HG02759 (cell line): ENCODE results near the gene N4BP2.

Experiments
- ATAC-seq: cut with Tn5 transposase; IDR thresholded peaks from one replicate; pipeline ENCODE4 v1.9.1; 2021; ENCODE audit warnings: mild to moderate bottlenecking, moderate library complexity; ENCODE audit not compliant: unreplicated experiment

Gene N4BP2

DNA sequence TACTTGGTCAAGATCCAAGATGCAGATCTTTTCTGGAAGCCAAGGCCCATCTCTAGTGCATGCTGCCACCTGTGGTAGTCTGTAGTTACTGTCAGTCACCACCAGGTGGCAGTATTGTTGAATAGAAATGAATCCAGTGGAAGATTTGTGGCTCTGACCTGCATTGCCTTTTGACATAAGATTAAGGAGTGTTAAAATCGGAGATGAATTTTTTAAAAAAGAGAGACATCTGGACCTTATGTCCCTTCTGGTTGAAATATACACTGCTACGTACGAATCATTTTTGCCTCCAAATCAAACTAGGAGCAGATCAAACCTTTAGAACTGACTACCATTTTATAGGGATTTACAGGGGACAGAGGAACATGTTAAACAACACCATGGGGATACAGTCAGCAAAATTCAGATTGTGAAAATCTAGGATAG, 93.3 kb downstream of the N4BP2 start:
- ATAC-seq: peak; percentile 69

DNA sequence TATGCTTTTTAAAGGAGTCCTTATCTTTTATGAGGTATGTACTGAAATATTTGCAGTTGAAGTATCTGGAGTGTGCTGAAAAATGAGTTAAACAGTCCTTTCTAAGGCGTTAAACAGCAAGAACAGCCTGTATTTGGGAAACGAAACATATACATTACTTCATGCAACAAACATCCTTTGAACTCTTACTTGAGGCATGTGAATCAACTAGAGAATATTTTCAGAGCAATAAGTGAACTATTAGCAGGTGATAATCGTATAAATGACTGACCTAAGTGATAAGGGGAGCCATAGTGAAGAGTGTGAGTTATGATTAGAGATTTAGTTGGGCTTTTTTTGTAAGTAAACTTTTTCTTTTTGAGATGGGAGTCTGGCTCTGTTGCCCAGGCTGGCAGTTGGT, 94.3 kb downstream of the N4BP2 start:
- ATAC-seq: no peak

DNA sequence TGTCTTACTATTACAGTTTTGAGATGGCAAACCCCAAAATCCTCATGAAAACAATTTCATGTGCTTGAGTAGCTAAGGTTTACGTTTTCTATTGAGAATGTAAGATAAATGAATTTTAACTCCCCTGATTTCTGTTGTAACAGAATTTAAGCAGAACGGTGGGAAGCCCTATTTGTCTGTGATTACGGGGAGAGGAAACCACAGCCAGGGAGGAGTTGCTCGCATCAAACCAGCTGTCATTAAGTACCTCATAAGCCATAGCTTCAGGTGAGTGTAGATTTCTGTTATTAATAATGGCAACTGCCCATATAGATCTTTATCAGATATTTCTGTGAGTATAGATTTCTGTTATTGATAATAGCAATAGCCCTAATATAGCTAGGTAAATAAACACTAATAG, 96.0 kb downstream of the N4BP2 start:
- no peak for ATAC-seq

DNA sequence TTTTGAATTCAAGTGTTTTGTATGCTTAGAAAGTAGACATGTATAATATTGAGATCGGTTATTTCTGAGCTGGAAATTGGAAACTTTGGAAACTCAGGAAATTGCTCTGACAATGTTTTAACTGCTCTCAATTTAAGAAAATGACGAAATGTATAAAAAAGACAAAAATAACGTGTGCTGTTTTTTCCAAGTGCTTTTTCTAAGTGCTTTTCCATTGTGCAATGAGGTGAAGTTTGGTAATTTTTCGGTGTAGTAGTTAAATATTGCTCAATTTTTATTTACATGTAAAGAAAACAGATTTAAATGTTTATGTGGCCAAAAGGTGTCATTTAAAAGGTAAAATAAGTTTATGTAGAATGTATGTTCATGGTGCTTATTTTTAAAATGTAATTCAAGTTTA, 100.8 kb downstream of the N4BP2 start:
- no peak for ATAC-seq

DNA sequence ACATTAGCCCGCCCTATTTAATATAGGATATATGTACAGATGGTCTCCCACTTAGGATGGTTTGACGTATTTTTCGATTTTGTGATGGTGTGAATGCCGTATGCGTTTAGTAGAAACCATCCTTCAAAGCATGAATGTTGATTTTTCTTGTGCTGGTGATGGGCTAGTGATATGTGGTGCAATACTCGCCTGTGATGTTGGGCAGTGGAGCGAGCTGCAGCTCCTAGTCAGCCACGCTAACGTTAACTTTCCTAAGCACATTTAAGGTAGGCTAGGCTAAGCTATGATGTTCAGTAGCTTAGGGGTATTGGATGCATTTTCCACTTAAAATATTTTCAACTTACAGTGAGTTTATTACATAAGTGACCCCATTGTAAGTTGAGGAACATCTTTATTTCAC, 103.6 kb downstream of the N4BP2 start:
- no peak for ATAC-seq

DNA sequence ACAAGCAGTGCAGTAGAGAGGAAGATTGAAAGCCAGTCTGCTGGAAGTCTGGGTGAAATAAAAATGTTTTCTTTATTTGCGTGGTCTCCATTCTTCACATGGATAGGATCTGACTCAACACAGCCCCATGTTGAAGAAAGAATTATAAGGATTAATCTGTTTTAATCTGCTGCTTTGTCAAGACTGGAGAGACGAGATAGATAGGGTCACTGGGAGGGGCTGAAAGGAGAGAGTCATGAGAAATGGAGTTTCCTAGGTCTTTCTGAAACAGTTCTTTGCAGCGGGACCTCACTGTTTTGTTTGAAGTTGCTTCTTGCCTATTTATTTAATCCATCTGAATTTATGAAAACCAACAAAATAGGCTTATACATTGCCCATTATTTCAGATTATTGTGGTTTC, 107.8 kb downstream of the N4BP2 start:
- ATAC-seq: no peak

DNA sequence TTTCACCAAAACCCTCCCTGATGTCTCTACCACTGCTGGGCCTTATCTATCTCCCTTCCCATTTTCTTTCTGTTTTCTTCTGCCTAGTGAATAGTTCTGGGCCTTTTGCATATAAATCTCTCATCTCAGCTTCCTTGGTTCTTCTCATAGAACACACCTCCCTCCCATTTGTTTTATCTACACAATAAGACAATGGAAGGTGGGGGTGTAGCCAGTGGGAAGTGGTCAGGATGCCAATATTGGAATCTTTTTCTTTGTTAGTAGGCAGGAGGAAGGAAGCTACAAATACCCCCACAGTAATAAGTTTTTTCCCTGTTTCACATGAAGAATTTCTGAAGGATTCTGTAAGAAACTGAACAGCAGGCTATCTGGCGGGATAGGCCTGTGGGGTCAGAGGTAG, 109.3 kb downstream of the N4BP2 start:
- no peak for ATAC-seq

DNA sequence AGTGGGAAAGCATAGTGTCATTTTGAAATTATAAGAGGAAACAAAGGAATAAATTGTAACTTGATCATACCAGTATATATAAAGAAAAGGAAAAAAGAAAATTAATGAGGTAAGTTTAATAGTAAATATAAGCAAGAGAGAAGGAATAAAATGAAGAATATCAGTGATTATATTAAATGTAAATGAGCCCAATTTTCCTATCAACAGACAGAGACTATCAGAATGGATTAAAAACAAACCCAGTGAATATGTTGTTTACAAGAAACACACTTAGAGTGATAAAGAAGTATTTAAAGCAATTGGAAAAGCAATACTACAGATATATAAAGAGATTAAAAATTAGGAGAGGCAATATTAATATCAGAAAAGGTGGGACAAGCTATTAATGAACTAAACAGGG, 111.4 kb downstream of the N4BP2 start:
- no peak for ATAC-seq

DNA sequence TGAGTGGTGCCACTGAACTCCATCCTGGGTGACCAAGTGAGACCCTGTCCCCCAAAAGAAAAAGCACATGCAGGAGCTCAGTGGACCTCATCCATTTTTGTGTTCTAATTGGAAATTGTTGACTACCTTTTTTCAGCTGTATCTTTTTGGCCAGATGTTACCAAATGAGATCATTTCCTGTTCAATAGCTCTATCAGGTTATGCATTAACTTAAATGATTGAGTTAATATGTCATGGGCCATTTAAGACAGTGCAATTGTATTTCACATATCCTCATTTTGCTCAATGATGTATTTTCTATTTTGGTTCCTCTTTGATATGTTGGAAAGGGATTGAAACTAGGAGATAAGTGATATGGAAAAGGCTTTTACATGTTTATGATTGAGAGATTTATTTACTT, 113.9 kb downstream of the N4BP2 start:
- ATAC-seq: no peak

DNA sequence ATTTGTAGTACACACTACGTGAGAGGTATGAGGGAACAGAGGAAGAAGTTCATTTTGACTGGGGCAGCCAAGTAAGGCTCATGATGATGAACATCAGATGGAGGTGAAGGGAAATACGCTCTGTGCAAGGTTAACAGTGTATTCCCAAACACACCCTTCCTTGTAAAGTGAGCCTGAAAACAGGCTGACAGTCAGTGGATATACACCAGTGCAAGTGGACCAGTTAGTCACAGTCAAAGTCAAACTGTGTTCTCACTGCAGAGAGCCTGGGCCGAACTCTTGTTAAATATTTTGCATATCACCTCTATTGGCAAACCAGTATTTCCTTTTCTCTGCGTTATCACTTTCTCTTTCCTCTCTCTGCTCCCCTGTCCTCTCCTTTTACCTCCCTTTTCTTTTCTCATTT, 116.8 kb downstream of the N4BP2 start:
- peak; percentile 80 for ATAC-seq

DNA sequence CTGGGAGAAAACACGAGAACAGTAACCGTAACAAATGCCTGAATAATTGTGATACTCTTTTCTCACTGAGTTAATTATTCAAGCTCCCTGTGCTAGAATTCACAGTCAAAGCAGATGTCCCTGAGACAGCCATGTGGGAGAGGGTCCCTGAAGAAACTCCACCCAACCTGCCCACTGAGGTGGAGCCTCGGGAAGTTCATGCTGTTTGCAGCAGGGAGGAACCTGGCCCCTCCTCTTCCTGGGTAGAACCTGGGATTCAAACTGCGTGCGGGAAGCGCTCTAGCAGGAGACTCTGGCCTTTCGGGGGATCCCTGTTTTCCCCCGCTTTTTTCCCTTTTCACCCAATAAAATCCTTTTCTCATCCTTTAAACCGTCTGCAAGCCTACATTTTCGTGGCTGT, 120.0 kb downstream of the N4BP2 start:
- no peak for ATAC-seq

DNA sequence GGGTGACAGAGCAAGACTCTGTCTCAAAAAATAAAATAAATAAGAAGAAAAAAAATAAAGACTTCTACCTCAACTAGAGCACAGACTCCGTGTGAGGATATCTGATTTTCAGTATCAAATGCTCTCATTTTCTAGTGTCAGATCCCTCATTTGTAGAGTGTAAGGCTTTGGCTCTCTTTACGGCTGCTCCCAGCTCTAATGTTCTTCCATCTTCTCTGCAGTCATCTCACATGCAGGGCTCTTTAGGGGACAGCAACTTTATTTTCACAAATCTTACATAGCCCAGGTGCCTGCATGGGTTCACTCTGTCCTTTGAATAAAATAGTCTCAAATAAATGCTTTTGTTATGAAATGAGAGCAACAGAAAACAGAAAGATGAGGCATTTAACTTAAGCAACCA, 120.9 kb downstream of the N4BP2 start:
- ATAC-seq: no peak

DNA sequence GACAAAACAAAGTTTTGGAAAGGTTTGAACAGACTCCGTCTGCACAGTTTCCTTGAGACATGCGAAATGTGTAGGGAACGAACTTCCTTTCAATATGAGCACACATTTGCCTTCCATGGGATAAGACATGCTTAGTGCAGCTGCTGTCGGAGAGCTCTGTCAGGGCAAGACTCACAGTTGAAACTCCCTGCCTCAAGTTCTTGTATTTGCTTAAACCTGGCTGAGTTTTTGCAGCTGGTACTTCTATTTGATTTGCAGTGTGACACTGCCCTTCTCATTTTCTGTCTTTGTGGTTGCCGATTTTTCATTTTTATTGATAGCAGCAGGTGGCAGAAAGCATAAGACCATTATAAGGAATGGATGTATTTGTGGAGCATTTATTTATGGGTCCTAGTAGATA, 122.0 kb downstream of the N4BP2 start:
- no peak for ATAC-seq

DNA sequence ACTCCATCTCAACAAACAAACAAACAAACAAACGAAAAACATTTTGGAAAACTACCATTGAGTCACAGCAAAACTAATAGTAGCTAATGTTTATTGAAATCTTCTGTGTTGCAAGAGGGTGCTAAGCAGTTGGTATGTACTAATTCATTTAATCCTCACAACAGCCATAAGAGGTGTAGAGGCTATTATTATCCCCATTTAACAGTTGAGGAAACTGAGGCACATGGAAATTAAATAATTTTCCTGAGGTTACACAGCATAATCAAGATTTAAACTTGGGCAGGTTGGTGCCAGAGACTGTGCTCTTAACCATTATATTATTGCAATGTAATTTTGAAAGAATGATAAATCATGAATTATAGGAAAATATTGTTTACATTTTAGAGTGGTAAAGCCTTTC, 122.7 kb downstream of the N4BP2 start:
- no peak for ATAC-seq

DNA sequence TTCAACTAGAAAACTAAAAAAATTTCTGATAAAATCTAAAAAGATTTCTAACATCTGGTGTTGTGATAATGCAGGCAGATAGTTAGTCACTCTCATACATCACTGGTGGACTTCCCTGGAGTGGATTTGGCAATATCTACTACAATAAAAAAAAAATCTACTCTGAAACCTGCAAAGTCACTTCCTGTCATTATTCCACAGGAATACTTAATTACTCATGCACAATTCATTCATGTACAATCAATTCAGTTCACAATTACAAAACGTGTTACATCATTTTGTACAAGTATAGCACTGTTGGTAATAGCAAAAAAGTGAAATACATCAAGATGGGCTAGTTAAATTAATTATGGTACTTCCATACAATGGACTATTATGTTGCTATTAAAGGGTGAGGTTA, 123.7 kb downstream of the N4BP2 start:
- ATAC-seq: no peak

DNA sequence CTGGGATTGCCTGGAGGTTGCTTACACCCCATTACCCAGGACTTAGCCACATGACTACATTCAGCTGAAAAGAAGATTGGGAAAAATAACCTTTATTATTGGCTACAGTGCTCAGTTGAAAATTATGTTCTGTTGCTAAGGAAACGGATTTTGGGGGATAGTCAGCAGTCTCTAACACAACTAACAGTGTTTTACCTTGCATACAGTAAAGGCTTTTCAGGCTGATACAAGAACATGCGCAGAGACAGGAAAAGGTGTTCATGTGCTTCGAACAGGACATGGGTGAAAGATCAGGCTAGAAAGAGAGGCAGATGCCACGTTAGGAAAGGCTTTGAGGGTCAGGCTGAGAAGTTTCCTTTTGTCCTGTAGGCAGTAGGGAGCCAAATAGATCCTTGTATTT, 125.4 kb downstream of the N4BP2 start:
- ATAC-seq: no peak

DNA sequence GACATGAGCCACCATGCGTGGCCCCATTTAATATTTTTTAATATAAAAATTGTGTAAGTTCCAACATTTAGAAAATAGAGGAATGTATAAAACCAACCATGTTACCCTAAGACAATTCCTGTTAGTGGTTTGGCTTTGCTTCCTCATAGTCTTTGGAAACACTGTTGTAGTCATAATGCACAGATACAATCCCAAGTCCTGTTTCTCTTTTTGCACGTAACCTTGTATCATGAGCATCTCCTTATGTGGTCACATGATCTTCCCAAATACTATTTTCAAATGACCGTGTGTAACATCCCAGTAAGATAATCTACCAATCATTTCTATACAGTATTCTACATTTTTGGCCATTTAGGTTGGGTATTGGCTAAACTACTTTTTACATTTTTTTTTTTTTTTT, 126.3 kb downstream of the N4BP2 start:
- ATAC-seq: no peak

DNA sequence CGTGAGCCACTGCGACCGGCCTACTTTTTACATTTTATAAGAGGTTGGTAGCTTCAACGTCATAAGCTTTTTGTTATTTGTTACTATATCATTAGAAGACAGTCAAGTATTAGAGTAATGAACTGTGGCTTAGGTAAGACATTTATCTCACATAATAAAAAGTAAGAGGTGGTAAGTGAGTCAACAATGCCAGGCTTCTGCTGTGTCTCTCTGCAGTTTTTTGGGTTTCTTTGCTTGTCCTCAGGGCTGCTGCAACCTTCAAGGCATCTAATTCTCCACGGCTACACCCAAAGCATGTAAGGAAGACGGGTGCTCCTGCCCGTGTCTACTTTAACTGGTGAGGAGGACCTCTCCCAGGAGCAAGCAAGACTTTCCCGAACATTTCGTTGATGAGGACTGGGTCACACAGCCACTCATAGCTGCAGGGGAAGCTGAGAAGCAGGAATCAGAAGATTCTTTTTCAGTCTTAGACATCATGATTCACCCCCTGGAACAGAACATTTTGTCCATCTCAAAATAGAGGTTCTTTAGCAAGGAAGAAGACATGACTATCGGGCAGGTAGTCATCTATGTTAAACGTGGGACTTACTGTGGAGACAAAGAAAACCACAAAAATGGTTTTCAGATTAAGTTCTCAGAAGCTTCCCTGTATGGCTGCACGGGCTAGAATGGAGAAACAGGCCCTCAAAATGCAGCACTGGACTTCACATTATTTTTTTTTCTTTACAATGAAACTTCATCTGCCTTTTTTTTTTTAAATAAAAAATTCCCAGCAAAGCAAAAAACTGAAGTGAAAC, 127.2 kb downstream of the N4BP2 start:
- ATAC-seq: peak; percentile 38

DNA sequence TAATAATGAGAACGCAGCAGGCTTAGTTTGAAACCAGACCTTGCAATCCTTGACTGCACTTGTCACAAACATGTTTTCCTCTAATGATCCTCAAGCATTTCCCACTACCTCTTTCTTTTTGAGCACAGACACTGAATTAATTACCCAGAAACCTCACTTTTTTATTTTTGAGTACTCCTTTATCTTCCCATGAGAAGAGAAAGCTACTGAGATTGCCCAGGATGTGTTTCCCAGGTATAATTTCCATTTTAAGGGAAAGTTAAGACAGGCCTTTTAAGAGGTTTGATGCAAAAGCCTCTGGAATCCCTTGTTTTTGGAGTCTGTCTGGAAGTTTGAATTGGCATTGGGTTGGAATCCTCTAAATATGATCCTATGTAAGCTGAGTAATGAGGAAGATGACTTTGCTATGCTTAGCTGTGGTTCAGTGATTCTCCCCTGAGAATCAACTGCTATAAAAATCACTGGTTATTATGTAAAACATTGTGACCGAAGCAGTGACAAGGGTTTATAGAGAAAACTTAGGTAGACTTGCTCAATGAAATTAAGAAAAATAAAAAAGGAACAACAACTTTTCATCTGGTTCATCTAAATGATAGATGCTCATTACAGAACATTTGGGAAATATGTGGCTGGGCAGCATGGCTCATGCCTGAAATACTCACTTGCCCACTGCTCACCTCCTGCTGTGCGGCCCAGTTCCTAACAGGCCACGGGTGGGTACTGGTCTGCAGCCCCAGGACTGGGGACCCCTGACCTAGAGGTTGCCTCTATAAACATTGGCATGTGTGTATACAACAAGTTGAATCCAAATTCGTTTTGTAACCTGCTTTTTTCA, 129.4 kb downstream of the N4BP2 start:
- ATAC-seq: peak; percentile 63

DNA sequence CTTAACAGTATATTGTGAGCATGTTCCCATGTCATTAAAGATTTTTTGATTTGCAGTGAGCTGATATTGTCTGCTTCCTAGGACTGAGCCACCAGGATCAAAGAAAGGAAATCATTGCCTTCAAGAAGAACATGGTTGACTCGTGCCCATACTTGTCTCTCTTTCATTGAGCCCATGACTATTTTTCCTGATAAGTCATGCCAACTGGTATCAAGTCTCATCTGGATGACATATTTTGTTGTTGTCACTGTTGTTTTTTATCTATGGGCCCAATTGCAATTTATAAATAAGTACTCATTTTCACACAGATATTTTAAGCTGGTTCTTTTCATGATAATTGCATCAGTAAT, 130.0 kb downstream of the N4BP2 start:
- ATAC-seq: no peak

DNA sequence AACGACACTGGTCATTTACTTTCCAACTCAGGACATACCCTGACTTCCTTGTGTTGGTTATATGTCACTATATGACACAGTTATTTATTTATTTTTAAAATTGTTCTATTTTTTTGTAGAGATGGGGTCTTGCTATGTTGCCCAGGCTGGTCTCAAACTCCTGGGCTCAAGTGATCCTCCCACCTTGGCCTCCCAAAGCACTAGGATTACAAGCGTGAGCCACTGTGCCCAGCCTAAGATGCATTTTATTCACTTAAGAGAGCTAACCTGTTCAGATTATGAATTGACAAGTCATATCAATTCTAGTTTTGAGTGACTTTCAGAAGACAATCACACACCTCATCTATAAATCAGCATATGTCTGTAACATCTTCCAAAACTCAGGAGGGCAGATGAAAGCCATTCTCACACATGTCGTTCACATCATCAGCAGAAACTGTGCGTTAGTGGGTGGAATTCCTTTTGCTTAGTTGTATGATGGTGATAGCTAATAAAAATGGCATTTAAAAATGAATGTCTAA, 130.8 kb downstream of the N4BP2 start:
- ATAC-seq: no peak

DNA sequence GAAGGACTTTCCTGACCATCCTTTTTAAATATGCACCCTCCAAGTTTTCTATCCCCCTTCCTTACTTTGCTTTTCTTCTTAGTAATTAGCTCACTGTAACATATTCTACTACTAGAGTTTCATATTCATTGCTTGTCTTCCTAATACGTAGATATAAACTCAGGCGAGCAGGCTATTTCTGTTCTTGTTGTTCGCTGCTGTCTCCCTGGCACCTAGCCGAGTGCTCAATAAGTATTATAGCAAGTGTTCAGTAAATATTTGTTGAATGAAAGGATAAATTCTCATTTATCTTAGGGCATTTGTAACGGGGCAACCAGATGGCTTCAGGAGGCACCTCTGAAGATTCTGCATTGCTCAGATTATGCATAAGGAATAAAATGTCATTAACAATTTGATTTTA, 133.4 kb downstream of the N4BP2 start:
- no peak for ATAC-seq
